ENCODE data around the gene EXOG. TPM values are rescaled to one million over a fixed set of nuclear protein-coding genes. Genes with fewer than 3 reads are reported as not detected.
A peak's percentile ranks its signal among the peaks of the same experiment; 100 is the strongest.

Gene EXOG
- total RNA-seq, 1 donor from 2014 or later = 18.4 TPM

- H3K4me3 Mint-ChIP-seq (ENCODE audit: unreplicated experiment) = no peak overlapping the region
- H3K4me1 Mint-ChIP-seq (ENCODE audit: unreplicated experiment) = no peaks in the 10 kb centered on the region
- peak; percentile 59 for DNase-seq (ENCODE audit: extremely low spot score, unreplicated experiment)
- H3K9me3 Mint-ChIP-seq (ENCODE audit: unreplicated experiment) = no peaks in the 10 kb centered on the region
- peaks cover 29% of the 10 kb centered on the region for H3K36me3 Mint-ChIP-seq (ENCODE audit: unreplicated experiment)
- H3K27ac Mint-ChIP-seq (ENCODE audit: unreplicated experiment) = no peak overlapping the region
- TF ChIP-seq CTCF (IDR thresholded peaks at IDR 0.05) = no peak
- no peaks in the 10 kb centered on the region for H3K27me3 Mint-ChIP-seq (ENCODE audit: unreplicated experiment)
These were observed 13.2 kb upstream of the EXOG start for GRCh38 chr3:38482951-38483350.

- H3K4me3 Mint-ChIP-seq (ENCODE audit: unreplicated experiment) = no peak overlapping the region
- no peaks in the 10 kb centered on the region for H3K27me3 Mint-ChIP-seq (ENCODE audit: unreplicated experiment)
- no peak overlapping the region for H3K27ac Mint-ChIP-seq (ENCODE audit: unreplicated experiment)
- H3K9me3 Mint-ChIP-seq (ENCODE audit: unreplicated experiment) = no peaks in the 10 kb centered on the region
- no peaks in the 10 kb centered on the region for H3K4me1 Mint-ChIP-seq (ENCODE audit: unreplicated experiment)
- peaks cover 21% of the 10 kb centered on the region for H3K36me3 Mint-ChIP-seq (ENCODE audit: unreplicated experiment)
- TF ChIP-seq CTCF (IDR thresholded peaks at IDR 0.05) = no peak
- DNase-seq (ENCODE audit: extremely low spot score, unreplicated experiment) = no peak
These were observed 8.8 kb upstream of the EXOG start for GRCh38 chr3:38487323-38487722.

GRCh38 chr3:38488949-38489348 is 7.2 kb upstream of the EXOG start:
- no peaks in the 10 kb centered on the region for H3K9me3 Mint-ChIP-seq (ENCODE audit: unreplicated experiment)
- TF ChIP-seq CTCF (IDR thresholded peaks at IDR 0.05) = no peak
- H3K4me1 Mint-ChIP-seq (ENCODE audit: unreplicated experiment) = no peaks in the 10 kb centered on the region
- H3K27ac Mint-ChIP-seq (ENCODE audit: unreplicated experiment) = no peak overlapping the region
- H3K27me3 Mint-ChIP-seq (ENCODE audit: unreplicated experiment) = no peaks in the 10 kb centered on the region
- H3K36me3 Mint-ChIP-seq (ENCODE audit: unreplicated experiment) = peaks cover 11% of the 10 kb centered on the region
- H3K4me3 Mint-ChIP-seq (ENCODE audit: unreplicated experiment) = no peak overlapping the region
- DNase-seq (ENCODE audit: extremely low spot score, unreplicated experiment) = no peak

GRCh38 chr3:38489766-38490165 is 6.4 kb upstream of the EXOG start:
- Mint-ChIP-seq H3K27me3 (ENCODE audit: unreplicated experiment) (no peaks in the 10 kb centered on the region), H3K4me3 (ENCODE audit: unreplicated experiment) (no peak overlapping the region), H3K36me3 (ENCODE audit: unreplicated experiment) (peaks cover 10% of the 10 kb centered on the region), H3K4me1 (ENCODE audit: unreplicated experiment) (no peaks in the 10 kb centered on the region), H3K9me3 (ENCODE audit: unreplicated experiment) (no peaks in the 10 kb centered on the region), H3K27ac (ENCODE audit: unreplicated experiment) (no peak overlapping the region)
- no peak for DNase-seq (ENCODE audit: extremely low spot score, unreplicated experiment)
- no peak for TF ChIP-seq CTCF (IDR thresholded peaks at IDR 0.05)

GRCh38 chr3:38490281-38491030 is 5.7 kb upstream of the EXOG start:
- Mint-ChIP-seq H3K27ac (ENCODE audit: unreplicated experiment) (no peak overlapping the region), H3K9me3 (ENCODE audit: unreplicated experiment) (no peaks in the 10 kb centered on the region), H3K27me3 (ENCODE audit: unreplicated experiment) (no peaks in the 10 kb centered on the region), H3K36me3 (ENCODE audit: unreplicated experiment) (peaks cover 4% of the 10 kb centered on the region), H3K4me3 (ENCODE audit: unreplicated experiment) (no peak overlapping the region), H3K4me1 (ENCODE audit: unreplicated experiment) (no peaks in the 10 kb centered on the region)
- no peak for TF ChIP-seq CTCF (IDR thresholded peaks at IDR 0.05)
- no peak for DNase-seq (ENCODE audit: extremely low spot score, unreplicated experiment)
